PC-9 (cell line): ENCODE measurements around the gene DPH1. TPM values are rescaled to one million over a fixed set of nuclear protein-coding genes. Genes with fewer than 3 reads are reported as not detected.

Experiments used
- BruUV-seq: library from RNA; stranded (reverse); fragments of 400-500 nt; replicated peaks from 2 replicates; lab custom pipeline; 2021; lab: Mats Ljungman, UMichigan
- CTCF ChIA-PET: fragments of 300-600 bp; sonication (Branson Sonifier 250); formaldehyde crosslinking; loops from one replicate; lab custom pipeline; 2022; ENCODE audit warnings: antibody characterized with exemption; lab: Charles Lee
- POLR2A ChIA-PET: fragments of 300-600 bp; sonication (Branson Sonifier 250); formaldehyde crosslinking; loops from one replicate; lab custom pipeline; 2022; ENCODE audit warnings: antibody characterized with exemption; ENCODE audit not compliant: unreplicated experiment; lab: Charles Lee
- DNase-seq, 2 experiments: peaks; one replicate each; pipeline versions ENCODE4 v3.0.0 to v3.0.0-alpha.2; 2015 to 2022; ENCODE audit warnings: mixed read lengths in 1 of 2
- H2AFZ ChIP-seq: fragments of 200-600 bp; sonication (generic); 2 replicates; pipeline ENCODE4 v1.8.1; 2017; ENCODE audit warnings: antibody characterized with exemption
- H3F3A ChIP-seq: fragments of 200-600 bp; sonication (generic); 2 replicates; pipeline ENCODE4 v1.8.1; 2017; ENCODE audit warnings: antibody characterized with exemption, mild to moderate bottlenecking, low read depth; ENCODE audit not compliant: insufficient read depth
- H3K27ac ChIP-seq: fragments of 200-600 bp; sonication (generic); 2 replicates; pipeline ENCODE4 v1.6.1; 2016; ENCODE audit warnings: mixed run types
- H3K27me3 ChIP-seq: fragments of 200-600 bp; sonication (generic); 2 replicates; pipeline ENCODE4 v1.6.1; 2016; ENCODE audit warnings: low read depth, mixed run types; ENCODE audit not compliant: insufficient read depth
- H3K36me3 ChIP-seq: fragments of 200-600 bp; sonication (generic); 2 replicates; pipeline ENCODE4 v1.6.1; 2016; ENCODE audit warnings: low read depth, mixed run types
- H3K4me1 ChIP-seq: fragments of 200-600 bp; sonication (generic); replicated peaks from 2 replicates; pipeline ENCODE4 v1.6.1; 2016; ENCODE audit warnings: mixed run types; ENCODE audit not compliant: insufficient read depth
- H3K4me2 ChIP-seq: fragments of 200-600 bp; sonication (generic); 2 replicates; pipeline ENCODE4 v1.6.1; 2017; ENCODE audit warnings: mixed run types
- H3K4me3 ChIP-seq: fragments of 200-600 bp; sonication (generic); 2 replicates; pipeline ENCODE4 v1.6.1; 2016; ENCODE audit warnings: mixed run types
- H3K79me2 ChIP-seq: fragments of 200-600 bp; sonication (generic); 2 replicates; pipeline ENCODE4 v1.6.1; 2017; ENCODE audit warnings: low read depth, mixed run types
- H3K9me2 ChIP-seq: fragments of 200-600 bp; sonication (generic); 2 replicates; pipeline ENCODE4 v1.8.1; 2017; ENCODE audit warnings: mild to moderate bottlenecking; ENCODE audit not compliant: insufficient read depth
- H3K9me3 ChIP-seq: fragments of 200-600 bp; sonication (generic); 2 replicates; pipeline ENCODE4 v1.8.1; 2016; ENCODE audit warnings: low read depth; ENCODE audit not compliant: insufficient read depth
- H4K20me1 ChIP-seq: fragments of 200-600 bp; sonication (generic); 2 replicates; pipeline ENCODE4 v1.8.1; 2017; ENCODE audit not compliant: insufficient read depth
- CTCF ChIP-seq: fragments of 200-600 bp; sonication (generic); conservative IDR thresholded peaks from 2 replicates; pipeline ENCODE4 v1.6.1; 2017; ENCODE audit warnings: mixed run types, antibody characterized with exemption, mild to moderate bottlenecking, moderate library complexity
- EZH2 ChIP-seq: fragments of 200-600 bp; sonication (generic); IDR thresholded peaks from 2 replicates; pipeline ENCODE4 v1.8.0; 2017; ENCODE audit warnings: antibody characterized with exemption, low read depth
- intact Hi-C: fragments of 100-400 bp; cut with micrococcal nuclease; formaldehyde crosslinking; loops from one replicate; pipeline ENCODE4 v1.10.0; 2022; ENCODE audit not compliant: unreplicated experiment
- total RNA-seq: library from RNA; stranded (reverse); gene quantifications from 2 replicates; pipeline ENCODE4 v1.2.3, GENCODE V29; 2021

The DPH1 gene
- total RNA-seq, 1 experiment from 2014 or later: 36.7 TPM

GRCh38 chr17:2034806-2035540 lies 5.0 kb downstream of the DPH1 start:
- Histone ChIP-seq H3K27me3 (no peaks in the 10 kb centered on the region), H3K4me3 (no peak overlapping the region), H2AFZ (no peak overlapping the region), H4K20me1 (peaks cover 18% of the 10 kb centered on the region), H3K36me3 (no peaks in the 10 kb centered on the region; the same call in 1 of the 2 replicates), H3K27ac (no peak overlapping the region), H3F3A (peaks cover 14% of the 10 kb centered on the region; the same call in 1 of the 2 replicates), H3K4me1 (peaks cover 12% of the 10 kb centered on the region), H3K9me2 (no peaks in the 10 kb centered on the region), H3K9me3 (no peaks in the 10 kb centered on the region), H3K4me2 (no peak overlapping the region), H3K79me2 (peaks cover 14% of the 10 kb centered on the region)
- POLR2A ChIA-PET: no interaction called here
- BruUV-seq: no TSS peak
- intact Hi-C loops: no loop called here
- no peak for DNase-seq
- no peak for TF ChIP-seq CTCF
- no peak for TF ChIP-seq EZH2
- CTCF ChIA-PET: interaction anchor here (0.8 kb wide), 1 partner anchor 153 kb away, joined by 6 read pairs; no protein-coding TSS in a partner anchor

GRCh38 chr17:2035541-2036488 lies 5.9 kb downstream of the DPH1 start:
- Histone ChIP-seq H3K27ac (no peak overlapping the region), H3K4me2 (no peak overlapping the region), H3K79me2 (peaks cover 12% of the 10 kb centered on the region), H4K20me1 (peaks cover 17% of the 10 kb centered on the region), H3K9me3 (no peaks in the 10 kb centered on the region), H3K9me2 (no peaks in the 10 kb centered on the region), H3F3A (peaks cover 22% of the 10 kb centered on the region; the same call in 1 of the 2 replicates), H3K4me1 (peaks cover 10% of the 10 kb centered on the region), H2AFZ (no peak overlapping the region), H3K4me3 (no peak overlapping the region), H3K36me3 (no peaks in the 10 kb centered on the region; the same call in 1 of the 2 replicates), H3K27me3 (no peaks in the 10 kb centered on the region)
- ChIA-PET POLR2A (no interaction called here), CTCF (interaction anchor here (0.8 kb wide), 2 partner anchors 154 to 166 kb away, joined by 5 to 6 read pairs; no protein-coding TSS in a partner anchor)
- intact Hi-C loops: no loop called here
- no peak for DNase-seq
- TF ChIP-seq EZH2 (no peak), CTCF (no peak)
- BruUV-seq: no TSS peak

- no peak for DNase-seq
- CTCF ChIA-PET: no interaction called here
- no TSS peak for BruUV-seq
- peaks cover 1% of the 10 kb centered on the region for H3K79me2 ChIP-seq
- H3F3A ChIP-seq: peaks cover 26% of the 10 kb centered on the region; the same call in 1 of the 2 replicates
- H3K4me2 ChIP-seq: no peak overlapping the region
- H4K20me1 ChIP-seq: peaks cover 6% of the 10 kb centered on the region; the same call in 1 of the 2 replicates
- intact Hi-C loops: no loop called here
- no peaks in the 10 kb centered on the region for H3K9me3 ChIP-seq
- 0 out of 2 replicates have a peak, but pooled peaks cover 6% of the 10 kb centered on the region for H3K4me1 ChIP-seq
- no peak for TF ChIP-seq EZH2
- no peak for TF ChIP-seq CTCF
- no peak overlapping the region for H3K4me3 ChIP-seq
- no peaks in the 10 kb centered on the region for H3K27me3 ChIP-seq
- no peak overlapping the region for H3K27ac ChIP-seq
- H3K36me3 ChIP-seq: no peaks in the 10 kb centered on the region; the same call in 1 of the 2 replicates
- POLR2A ChIA-PET: no interaction called here
- H3K9me2 ChIP-seq: no peaks in the 10 kb centered on the region
- H2AFZ ChIP-seq: no peak overlapping the region
Measured at GRCh38 chr17:2037155-2037554, 7.2 kb downstream of the DPH1 start.
